HepG2 (cell line): ENCODE data around the gene LANCL2. TPM values are rescaled to one million over a fixed set of nuclear protein-coding genes. Genes with fewer than 3 reads are reported as not detected.
"Not testable (repeated sequence)": the region's sequence is repeated elsewhere in the genome, so short reads cannot be mapped to it uniquely, and the experiment has no call there.

Experiments
- ATAC-seq: fragments of 200-7000 bp; cut with Tn5 transposase; 3 replicates; pipeline ENCODE4 v1.9.1; 2020; ENCODE audit warnings: mild to moderate bottlenecking, moderate library complexity
- BruUV-seq: library from RNA; stranded (reverse); fragments of 400-500 nt; replicated peaks from 2 replicates; lab custom pipeline; 2021; lab: Mats Ljungman, UMichigan
- CTCF ChIA-PET: fragments of 300-600 bp; formaldehyde crosslinking; extraction: SDS; loops from one replicate; lab custom pipeline; 2021; ENCODE audit warnings: low total read pairs, inconsistent platforms, low intra/inter-chr PET ratio; lab: Yijun Ruan, JAX
- POLR2A ChIA-PET: fragments of 350-600 bp; sonication (Branson Sonifier 250); formaldehyde crosslinking; loops from one replicate; lab custom pipeline; 2020; ENCODE audit warnings: antibody characterized with exemption, inconsistent platforms; lab: Yijun Ruan, JAX
- DNase-seq: peaks from one replicate; pipeline ENCODE4 v3.0.0-alpha.2; 2015; ENCODE audit warnings: low spot score
- FAIRE-seq: peaks from 3 replicates; lab custom pipeline; 2011; peaks lifted over from hg19 to GRCh38; lab: Jason Lieb, UNC
- H2AFZ ChIP-seq: one replicate; pipeline ENCODE4 v1.6.1; 2011; ENCODE audit warnings: low read length, inconsistent platforms
- H3K27ac ChIP-seq: fragments of 300-600 bp; 3 replicates; pipeline ENCODE4 v1.8.0; 2011; ENCODE audit warnings: mixed run types, mild to moderate bottlenecking, mixed read lengths, low read length, inconsistent platforms; ENCODE audit not compliant: insufficient read depth; ENCODE audit errors: extremely low read length
- H3K27me3 ChIP-seq, 2 experiments: fragments of 200-600 bp in 1 of 2; 2 replicates in 1 of 2; 3 replicates in 1 of 2; pipeline versions ENCODE4 v1.6.0 to v1.8.0; 2011; ENCODE audit warnings: low read length in 2 of 2, mild to moderate bottlenecking in 2 of 2, moderate library complexity in 2 of 2, inconsistent platforms in 1 of 2; ENCODE audit not compliant: insufficient read depth in 2 of 2, control insufficient read depth in 1 of 2
- H3K36me3 ChIP-seq, 2 experiments: fragments of 200-600 bp in 1 of 2; replicated peaks in 1 of 2; 2 replicates in 1 of 2; 3 replicates in 1 of 2; pipeline versions ENCODE4 v1.5.1 to v1.8.0; 2011; ENCODE audit warnings: low read length in 2 of 2, inconsistent platforms in 1 of 2; ENCODE audit not compliant: insufficient read depth in 2 of 2, control insufficient read depth in 1 of 2
- H3K4me1 ChIP-seq: 2 replicates; pipeline ENCODE4 v1.5.1; 2012; ENCODE audit warnings: low read length, inconsistent platforms; ENCODE audit not compliant: insufficient read depth
- H3K4me2 ChIP-seq: 2 replicates; pipeline ENCODE4 v1.6.0; 2011; ENCODE audit warnings: low read depth, low read length, inconsistent platforms
- H3K4me3 ChIP-seq, 3 experiments: fragments of 200-600 bp in 1 of 3; sonication (generic), shearing (Covaris generic) in 1 of 3; replicated peaks in 1 of 3; 2 replicates each; pipeline ENCODE4 v1.5.1; 2011 to 2016; ENCODE audit warnings: low read length in 3 of 3, inconsistent platforms in 2 of 3, low read depth in 2 of 3, mild to moderate bottlenecking in 2 of 3, control low read depth in 1 of 3, mixed read lengths in 1 of 3; ENCODE audit not compliant: insufficient read depth in 1 of 3
- H3K79me2 ChIP-seq: one replicate; pipeline ENCODE4 v1.6.1; 2011; ENCODE audit warnings: low read length, inconsistent platforms; ENCODE audit not compliant: insufficient read depth
- H3K9ac ChIP-seq: 2 replicates; pipeline ENCODE4 v1.6.0; 2011; ENCODE audit warnings: mild to moderate bottlenecking, low read depth, low read length, inconsistent platforms; ENCODE audit not compliant: insufficient read depth
- H3K9me3 ChIP-seq: 2 replicates; pipeline ENCODE4 v1.5.1; 2012; ENCODE audit warnings: mild to moderate bottlenecking, low read length
- H4K20me1 ChIP-seq: 2 replicates; pipeline ENCODE4 v1.6.0; 2011; ENCODE audit warnings: inconsistent platforms, mild to moderate bottlenecking, low read length, moderate library complexity; ENCODE audit not compliant: insufficient read depth
- ADNP ChIP-seq: sonication (generic); formaldehyde crosslinking; IDR thresholded peaks from 2 replicates; pipeline ENCODE4 v1.4.0; 2020; ENCODE audit warnings: missing genetic modification reagents
- DPF2 ChIP-seq: sonication (generic); formaldehyde crosslinking; IDR thresholded peaks from 2 replicates; pipeline ENCODE4 v1.4.0; 2020; ENCODE audit warnings: mild to moderate bottlenecking, low read depth, missing genetic modification reagents, borderline replicate concordance
- ZNF615 ChIP-seq: sonication (generic); formaldehyde crosslinking; IDR thresholded peaks from 2 replicates; pipeline ENCODE4 v1.5.0; 2020; ENCODE audit warnings: mild to moderate bottlenecking, missing genetic modification reagents, borderline replicate concordance
- ZNF776 ChIP-seq: sonication (generic); formaldehyde crosslinking; IDR thresholded peaks from 2 replicates; pipeline ENCODE4 v1.4.0; 2020; ENCODE audit warnings: mild to moderate bottlenecking, missing genetic modification reagents
- WGBS: methylation state at CpG from one replicate; pipeline ENCODE4 v1.1.6; 2017; ENCODE audit warnings: low lambda C conversion rate; 5-methylcytosine and 5-hydroxymethylcytosine counted together
- in situ Hi-C: cut with HindIII; loops from 2 replicates; pipeline ENCODE4 v1.10.0; 2017; ENCODE audit warnings: low pct_unique_long_range_greater_than_20kb; ENCODE audit not compliant: extremely low pct_ligation_motif_present
- intact Hi-C: fragments of 100-400 bp; cut with micrococcal nuclease; formaldehyde crosslinking; loops from one replicate; pipeline ENCODE4 v1.10.0; 2022; ENCODE audit not compliant: unreplicated experiment
- polyA plus RNA-seq, 8 experiments: library from polyadenylated mRNA; depleted of rRNA in 3 of 8; stranded (reverse) in 7 of 8; unstranded in 1 of 8; fragments of >200 nt; fragmentation: Illumina TruSeq in 4 of 8; extraction: Trizol in 4 of 8; gene quantifications; 2 replicates each; pipeline versions ENCODE4 v1.2.1 to v1.2.3, GENCODE V29; 2011 to 2016; ENCODE audit warnings: low read depth in 4 of 8, missing spikeins in 1 of 8, mixed read lengths in 1 of 8; ENCODE audit not compliant: insufficient read depth in 1 of 8
- total RNA-seq, 5 experiments: library from RNA; depleted of rRNA; stranded (reverse); fragments of >200 nt; fragmentation: Illumina TruSeq; extraction: Trizol; gene quantifications; 2 replicates each; pipeline ENCODE4 v1.2.3, GENCODE V29; 2016; ENCODE audit warnings: low read depth in 1 of 5
- TF ChIP-seq, protein P1 (sequence below): sonication (generic); formaldehyde crosslinking; IDR thresholded peaks from 2 replicates; pipeline ENCODE4 v1.8.0; 2022; ENCODE audit warnings: mild to moderate bottlenecking, missing genetic modification reagents, borderline replicate concordance
- TF ChIP-seq, protein P2 (sequence below): sonication (generic); formaldehyde crosslinking; IDR thresholded peaks from 2 replicates; pipeline ENCODE4 v1.4.0; 2020; ENCODE audit warnings: mild to moderate bottlenecking, missing genetic modification reagents

The LANCL2 gene
- total and polyA plus RNA-seq, 2 of the 13 experiments (the other 11 are each of a cell fraction or from before 2014, with no cell fraction given), result 10.0 to 13.8 TPM

DNA sequence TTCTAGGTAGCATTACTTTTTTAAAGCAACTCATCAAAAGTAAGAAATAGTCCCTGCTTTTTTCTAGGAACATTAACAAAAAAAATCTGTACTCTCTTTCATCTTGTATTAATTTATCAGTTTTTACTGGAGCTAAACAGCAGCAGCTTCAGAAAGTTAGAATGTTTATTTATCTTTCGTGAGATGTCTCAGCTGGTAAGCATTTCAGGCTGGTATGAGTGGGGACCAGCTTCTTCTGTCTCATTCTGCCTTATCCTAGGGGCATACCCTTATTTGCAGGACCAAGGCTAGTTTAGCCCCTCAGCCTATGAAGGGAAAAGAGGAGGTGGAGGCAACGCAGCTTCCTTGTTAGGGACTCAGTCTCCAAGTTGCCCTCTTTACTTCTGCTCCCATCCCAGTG is 35.1 kb downstream of the LANCL2 start:
- TF ChIP-seq DPF2 (CRISPR knock-in tag), result no peak
- TF ChIP-seq, protein P1, sequence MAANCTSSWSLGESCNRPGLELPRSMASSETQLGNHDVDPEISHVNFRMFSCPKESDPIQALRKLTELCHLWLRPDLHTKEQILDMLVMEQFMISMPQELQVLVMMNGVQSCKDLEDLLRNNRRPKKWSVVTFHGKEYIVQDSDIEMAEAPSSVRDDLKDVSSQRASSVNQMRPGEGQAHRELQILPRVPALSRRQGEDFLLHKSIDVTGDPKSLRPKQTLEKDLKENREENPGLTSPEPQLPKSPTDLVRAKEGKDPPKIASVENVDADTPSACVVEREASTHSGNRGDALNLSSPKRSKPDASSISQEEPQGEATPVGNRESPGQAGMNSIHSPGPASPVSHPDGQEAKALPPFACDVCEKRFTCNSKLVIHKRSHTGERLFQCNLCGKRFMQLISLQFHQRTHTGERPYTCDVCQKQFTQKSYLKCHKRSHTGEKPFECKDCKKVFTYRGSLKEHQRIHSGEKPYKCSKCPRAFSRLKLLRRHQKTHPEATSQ, result no peak
- TF ChIP-seq ZNF615 (CRISPR knock-in tag), result no peak
- no peak for TF ChIP-seq ADNP (CRISPR knock-in tag)
- no peak for TF ChIP-seq ZNF776
- TF ChIP-seq, protein P2, sequence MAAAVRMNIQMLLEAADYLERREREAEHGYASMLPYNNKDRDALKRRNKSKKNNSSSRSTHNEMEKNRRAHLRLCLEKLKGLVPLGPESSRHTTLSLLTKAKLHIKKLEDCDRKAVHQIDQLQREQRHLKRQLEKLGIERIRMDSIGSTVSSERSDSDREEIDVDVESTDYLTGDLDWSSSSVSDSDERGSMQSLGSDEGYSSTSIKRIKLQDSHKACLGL, result no peak
- TF ChIP-seq, all 625 proteins: peak for 0
- 94% methylated on average over 2 of the region's 2 CpGs for WGBS
- no peak for FAIRE-seq
- no peak overlapping the region for H3K27ac ChIP-seq
- in situ Hi-C loops, result loop anchor here (25.0 kb wide), 1 partner anchor 638 kb away; the partner anchor contains the start of gene SEC61G
- peaks cover 0 to 12% of the 10 kb centered on the region in 2 experiments; a peak in 3 of 5 replicates for H3K36me3 ChIP-seq
- no peaks in the 10 kb centered on the region for H3K9me3 ChIP-seq
- no peaks in the 10 kb centered on the region for H3K27me3 ChIP-seq
- no peak for ATAC-seq
- DNase-seq, result no peak
- no peaks in the 10 kb centered on the region for H3K4me1 ChIP-seq
- CTCF ChIA-PET, result no interaction called here
- no TSS peak for BruUV-seq
- no peak overlapping the region for H3K9ac ChIP-seq
- H4K20me1 ChIP-seq, result no peaks in the 10 kb centered on the region
- no peak overlapping the region for H3K4me2 ChIP-seq
- no peak overlapping the region for H3K4me3 ChIP-seq
- H3K79me2 ChIP-seq, result no peaks in the 10 kb centered on the region
- POLR2A ChIA-PET, result no interaction called here
- intact Hi-C loops, result no loop called here
- H2AFZ ChIP-seq, result no peak overlapping the region

DNA sequence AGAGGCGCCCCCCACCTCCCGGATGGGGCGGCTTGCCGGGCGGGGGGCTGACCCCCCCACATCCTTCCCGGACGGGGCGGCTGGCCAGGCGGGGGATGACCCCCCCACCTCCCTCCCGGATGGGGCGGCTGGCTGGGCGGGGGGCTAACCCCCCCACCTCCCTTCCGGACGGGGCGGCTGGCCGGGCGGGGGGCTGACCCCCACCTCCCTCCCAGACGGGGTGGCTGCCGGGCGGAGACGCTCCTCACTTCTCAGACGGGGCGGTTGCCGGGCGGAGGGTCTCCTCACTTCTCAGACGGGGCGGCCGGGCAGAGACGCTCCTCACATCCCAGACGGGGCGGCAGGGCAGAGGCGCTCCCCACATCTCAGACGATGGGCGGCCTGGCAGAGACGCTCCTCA is 37.4 kb downstream of the LANCL2 start:
- H3K36me3 ChIP-seq, result peaks cover 2 to 23% of the 10 kb centered on the region in 2 experiments; a peak in 2 of 5 replicates
- 89% methylated on average over 7 of the region's 35 CpGs for WGBS
- H3K27ac ChIP-seq, H3K4me1 ChIP-seq, H4K20me1 ChIP-seq, H3K4me2 ChIP-seq, H3K27me3 ChIP-seq, H2AFZ ChIP-seq, DNase-seq, H3K79me2 ChIP-seq, ATAC-seq, CTCF ChIA-PET, FAIRE-seq, BruUV-seq, H3K9me3 ChIP-seq, H3K9ac ChIP-seq, H3K4me3 ChIP-seq, intact Hi-C loops, POLR2A ChIA-PET: not testable (repeated sequence)
- in situ Hi-C loops, result loop anchor here (25.0 kb wide), 1 partner anchor 640 kb away; the partner anchor contains the start of gene SEC61G
